Dermis blood vessel endothelial cell (primary cell): ENCODE measurements around the gene BRD4. TPM values are rescaled to one million over a fixed set of nuclear protein-coding genes. Genes with fewer than 3 reads are reported as not detected.

Experiments used
- DNase-seq: peaks from one replicate; pipeline ENCODE4 v3.0.0; 2010
- total RNA-seq: library from RNA; depleted of rRNA; stranded (reverse); fragments of >200 nt; gene quantifications from 2 replicates; pipeline ENCODE4 v1.2.3, GENCODE V29; 2014

The BRD4 gene
- total RNA-seq, 1 donor from 2014 or later = 10.9 TPM

- no peak for DNase-seq
These were observed 85.0 kb downstream of the BRD4 start for GRCh38 chr19:15247107-15248014.

DNA sequence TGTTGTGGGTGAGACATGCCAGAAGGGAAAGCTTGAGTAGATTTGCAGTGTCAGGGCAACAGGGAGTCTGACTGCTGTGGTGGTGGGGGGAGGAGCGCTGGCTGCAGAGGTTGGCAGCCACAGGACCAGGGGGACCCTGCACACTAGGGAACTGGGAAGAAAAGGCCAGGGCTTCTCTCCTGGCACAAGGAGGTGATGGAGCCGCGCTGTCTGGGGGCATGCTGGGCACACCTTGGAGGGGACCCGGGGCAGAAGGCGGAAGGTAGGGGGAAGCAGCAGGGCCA is 86.2 kb downstream of the BRD4 start:
- DNase-seq = no peak

- DNase-seq = no peak
These were observed 86.8 kb downstream of the BRD4 start for GRCh38 chr19:15245370-15246197.

DNA sequence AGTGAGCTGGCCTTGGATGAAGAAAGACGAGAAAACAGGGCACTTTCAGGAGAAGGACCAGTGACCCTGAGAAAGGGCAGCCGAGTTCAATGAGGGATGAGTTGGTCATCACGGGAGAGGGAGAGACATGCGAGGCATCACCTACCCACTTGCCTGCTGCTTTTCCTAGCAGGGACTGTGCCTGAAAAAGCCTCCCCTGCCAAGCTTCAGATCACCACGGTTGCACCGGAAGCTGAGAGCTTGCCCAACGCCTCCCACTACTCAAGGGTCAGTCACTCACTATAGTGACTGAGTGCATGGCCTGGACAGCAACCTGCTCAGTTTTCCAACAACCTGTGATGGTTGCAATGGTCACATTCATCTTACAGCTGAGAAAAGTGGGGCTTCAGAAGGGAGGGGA is 87.5 kb downstream of the BRD4 start:
- no peak for DNase-seq

DNA sequence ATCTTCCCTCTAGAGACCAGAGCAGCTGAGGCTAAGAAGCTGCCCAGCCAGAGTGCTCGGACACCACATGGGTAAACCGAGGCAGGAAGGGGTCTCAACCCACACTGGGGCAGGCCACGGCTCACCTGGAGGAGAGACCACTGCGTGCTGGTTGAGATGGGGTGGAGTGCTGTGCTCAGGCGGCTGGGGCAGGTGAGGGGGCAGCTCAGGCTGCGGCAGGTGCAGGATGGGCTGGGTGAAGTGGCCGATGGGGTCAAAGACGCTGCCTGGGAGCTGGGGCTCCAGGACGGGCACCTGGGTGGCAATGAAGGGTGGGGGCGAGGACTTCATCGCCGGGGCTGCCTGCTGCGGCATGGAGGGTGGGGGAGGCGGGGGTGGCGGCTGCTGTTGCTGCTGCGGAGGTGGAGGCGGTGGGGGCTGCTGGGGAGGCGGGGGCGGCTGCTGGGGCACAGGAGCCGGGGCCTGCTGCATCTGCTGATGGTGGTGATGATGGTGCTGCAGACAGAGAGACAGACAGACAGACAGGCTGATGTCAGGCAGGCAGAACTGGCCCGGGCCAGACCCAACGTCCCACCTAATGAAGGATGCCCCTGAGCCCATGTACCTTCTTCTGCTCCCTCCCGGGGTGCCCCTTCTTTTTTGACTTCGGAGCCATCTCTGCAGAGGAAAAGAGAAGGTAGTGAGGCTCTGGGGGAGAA is 88.1 kb downstream of the BRD4 start:
- DNase-seq = no peak

GRCh38 chr19:15243236-15243957 is 88.9 kb downstream of the BRD4 start:
- no peak for DNase-seq

- DNase-seq = no peak
These were observed 91.0 kb downstream of the BRD4 start for GRCh38 chr19:15241259-15241910.

- no peak for DNase-seq
These were observed 91.8 kb downstream of the BRD4 start for GRCh38 chr19:15240515-15240914.

DNA sequence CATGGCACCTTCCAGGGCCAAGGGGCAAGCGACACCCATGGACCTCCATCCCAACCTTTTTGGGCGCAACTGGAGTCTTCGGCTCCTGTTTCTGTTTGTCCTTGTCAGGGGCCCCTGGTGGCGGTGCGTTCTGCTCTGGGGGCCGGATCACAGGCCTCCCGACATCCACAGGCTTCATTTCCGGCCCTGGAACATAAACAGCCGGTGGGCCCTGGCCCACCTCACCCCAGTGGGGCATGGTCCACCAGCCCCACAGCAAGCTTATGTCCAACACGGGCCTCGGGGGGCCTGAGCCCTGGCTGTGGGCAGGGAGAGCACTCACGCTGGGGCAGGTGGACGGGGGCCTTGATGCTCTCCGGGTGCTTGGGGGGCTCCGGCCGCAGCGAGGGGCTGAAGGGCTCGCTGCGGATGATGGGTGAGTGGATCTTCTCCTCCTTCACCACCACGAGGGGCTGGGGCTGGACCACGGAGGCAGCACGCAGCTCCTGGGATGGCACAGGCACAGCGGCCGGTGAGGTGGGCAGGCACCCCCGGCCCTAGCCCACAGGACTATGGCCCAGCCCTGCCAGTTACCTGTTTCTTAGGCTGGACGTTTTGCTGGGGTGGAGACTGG is 92.9 kb downstream of the BRD4 start:
- DNase-seq = no peak

DNA sequence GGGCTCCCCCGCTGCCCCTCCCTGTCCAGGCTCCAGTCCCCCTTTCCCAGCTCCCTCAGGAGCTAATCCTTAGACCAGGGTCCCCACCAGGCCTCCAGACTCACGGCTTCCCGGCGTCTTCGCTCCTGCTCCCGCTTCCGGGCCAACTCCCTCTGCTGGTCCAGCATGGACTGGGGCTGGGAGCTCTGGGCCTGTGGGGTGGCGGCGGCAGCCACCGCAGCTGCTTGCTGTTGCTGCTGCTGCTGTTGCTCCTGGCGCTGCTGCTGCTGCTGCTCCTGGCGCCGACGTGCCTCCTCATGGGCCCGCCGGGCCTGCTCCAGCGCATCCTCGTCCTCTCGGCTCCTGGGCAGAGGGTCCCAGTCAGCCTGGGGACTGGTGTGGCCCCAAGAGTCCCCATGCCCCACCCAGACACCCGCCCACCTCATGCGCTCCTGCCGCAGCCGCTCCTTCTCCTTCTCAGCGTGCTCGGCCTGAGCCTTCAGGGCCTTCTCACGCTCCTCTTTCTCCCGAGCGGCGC is 93.6 kb downstream of the BRD4 start:
- no peak for DNase-seq

DNA sequence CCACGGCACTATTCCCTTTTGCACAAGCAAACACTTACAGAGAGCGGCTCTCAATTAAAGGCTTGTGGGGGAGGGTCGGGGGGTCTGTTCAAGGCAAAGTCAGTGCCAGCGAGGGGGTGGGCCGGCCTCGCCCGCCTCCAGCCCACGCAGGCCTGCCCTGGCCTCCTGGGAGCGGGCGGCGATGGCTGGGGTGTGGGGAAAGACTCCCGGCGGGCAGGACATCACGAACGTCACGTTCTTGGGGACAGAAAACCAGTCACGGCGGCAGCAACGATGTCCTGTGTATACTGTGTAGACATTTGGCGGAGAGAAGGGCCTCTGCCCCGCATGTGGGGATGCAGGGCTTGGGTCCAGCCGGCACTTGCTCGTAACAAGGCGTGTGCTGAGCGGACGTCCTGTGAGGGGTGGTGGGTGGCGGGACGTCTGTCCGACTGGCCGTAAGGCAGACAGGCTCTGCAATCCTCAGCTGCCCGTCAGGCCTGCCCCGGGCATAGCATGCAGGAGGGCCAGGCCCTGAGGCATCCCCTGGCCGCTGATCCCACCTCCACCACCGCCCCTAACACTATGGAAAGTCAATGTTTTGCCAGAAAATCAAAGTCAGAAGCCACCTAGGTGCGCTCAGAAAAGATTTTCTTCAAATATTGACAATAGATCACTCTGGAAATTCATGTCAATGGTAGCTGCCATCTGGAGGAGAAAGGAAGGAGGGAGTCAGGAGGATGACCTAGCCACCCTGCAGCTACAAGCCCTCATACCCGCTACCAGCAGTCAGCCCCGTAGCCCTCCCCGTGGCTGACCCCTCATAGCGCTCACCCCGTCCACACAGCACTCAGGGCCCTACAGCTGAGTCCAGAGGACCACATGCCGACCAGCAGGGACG is 94.3 kb downstream of the BRD4 start:
- no peak for DNase-seq

DNA sequence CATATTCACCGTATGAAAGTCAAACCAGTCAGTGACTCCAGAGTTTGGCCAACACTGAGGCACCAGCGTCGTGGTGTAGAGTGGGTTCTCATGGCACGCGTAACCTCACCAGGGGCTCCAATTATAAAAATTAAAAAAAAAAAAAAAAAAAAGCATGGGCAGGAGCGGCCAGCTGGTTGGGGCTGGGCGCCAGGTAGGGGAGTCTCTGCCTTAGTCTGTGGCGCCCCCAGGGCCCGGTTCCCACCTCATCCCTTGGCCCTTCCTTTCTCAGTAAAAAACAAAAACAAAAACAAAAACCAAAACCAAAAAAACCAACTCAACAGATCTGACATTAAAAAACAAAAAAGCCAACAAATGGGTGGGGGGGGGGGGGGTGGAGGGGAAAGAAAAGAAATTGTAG is 95.5 kb downstream of the BRD4 start:
- DNase-seq = no peak

GRCh38 chr19:15235781-15236180 is 96.6 kb downstream of the BRD4 start:
- DNase-seq = no peak

DNA sequence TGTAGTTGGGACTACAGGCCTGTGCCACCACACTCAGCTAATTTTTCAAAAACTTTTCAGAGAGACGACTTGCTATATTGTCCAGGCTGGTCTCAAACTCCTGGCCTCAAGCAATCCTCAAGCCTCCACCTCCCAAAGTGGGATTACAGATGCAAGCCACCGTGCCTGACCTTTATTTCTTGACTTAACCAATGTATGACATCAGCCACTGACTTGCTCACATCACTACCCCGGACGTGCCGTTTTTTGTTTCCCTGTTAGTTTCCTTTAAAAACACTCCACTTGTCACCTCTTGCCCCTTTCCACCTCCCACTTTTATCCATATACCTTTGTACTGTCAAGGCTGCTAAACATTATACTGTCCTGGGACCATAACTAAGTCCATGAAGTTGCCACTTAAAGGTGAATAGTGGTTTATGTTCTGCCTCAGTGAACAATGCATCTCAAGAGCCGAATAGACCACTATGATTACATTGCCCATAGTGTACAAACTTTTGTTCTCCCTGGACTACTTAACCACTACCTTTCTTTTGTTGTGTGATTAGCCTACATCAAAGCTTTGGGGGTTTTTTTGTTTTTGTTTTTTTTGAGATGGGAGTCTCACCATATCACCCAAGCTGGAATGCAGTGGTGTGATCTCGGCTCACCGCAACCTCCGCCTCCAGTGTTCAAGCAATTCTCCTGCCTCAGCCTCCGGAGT is 97.8 kb downstream of the BRD4 start:
- no peak for DNase-seq

GRCh38 chr19:15231271-15231670 is 101.1 kb downstream of the BRD4 start:
- DNase-seq = no peak

- no peak for DNase-seq
These were observed 105.1 kb downstream of the BRD4 start for GRCh38 chr19:15227261-15227660.

GRCh38 chr19:15225760-15226159 is 106.6 kb downstream of the BRD4 start:
- DNase-seq = no peak

GRCh38 chr19:15223649-15224361 is 108.5 kb downstream of the BRD4 start:
- DNase-seq = no peak
